IMR-90 (cell line): ENCODE results near the gene KLHDC7B. TPM values are rescaled to one million over a fixed set of nuclear protein-coding genes. Genes with fewer than 3 reads are reported as not detected.

Experiments
- ATAC-seq: fragments of 200-7000 bp; cut with Tn5 transposase; 2 replicates; pipeline ENCODE4 v1.9.1; 2020; ENCODE audit warnings: low read depth, mild to moderate bottlenecking, moderate library complexity
- BruUV-seq: library from RNA; stranded (reverse); fragments of 400-500 nt; replicated peaks from 2 replicates; lab custom pipeline; 2021; lab: Mats Ljungman, UMichigan
- CTCF ChIA-PET: fragments of 300-600 bp; formaldehyde crosslinking; extraction: SDS; loops from one replicate; lab custom pipeline; 2021; ENCODE audit warnings: antibody characterized with exemption; lab: Yijun Ruan, JAX
- POLR2A ChIA-PET: fragments of 300-600 bp; sonication (Branson Sonifier 250); formaldehyde crosslinking; loops from one replicate; lab custom pipeline; 2022; ENCODE audit warnings: antibody characterized with exemption; ENCODE audit not compliant: unreplicated experiment; lab: Charles Lee
- DNase-seq: peaks from one replicate; pipeline ENCODE4 v3.0.0; 2013
- H2AFZ ChIP-seq: replicated peaks from 2 replicates; pipeline ENCODE3; 2013; ENCODE audit warnings: low read length, mild to moderate bottlenecking; ENCODE audit not compliant: poor library complexity
- H2AK5ac ChIP-seq: 2 replicates; pipeline ENCODE4 v1.6.1; 2013; ENCODE audit warnings: low read depth, low read length, inconsistent platforms
- H2AK9ac ChIP-seq: replicated peaks from 2 replicates; pipeline ENCODE3; 2013; ENCODE audit warnings: mild to moderate bottlenecking, low read depth, low read length, moderate library complexity; ENCODE audit not compliant: poor library complexity
- H2BK120ac ChIP-seq: 2 replicates; pipeline ENCODE4 v1.6.1; 2013; ENCODE audit warnings: low read depth, low read length, inconsistent platforms
- H2BK15ac ChIP-seq: 3 replicates; pipeline ENCODE4 v1.6.1; 2013; ENCODE audit warnings: low read depth, low read length, inconsistent platforms
- H2BK20ac ChIP-seq: 2 replicates; pipeline ENCODE4 v1.6.1; 2013; ENCODE audit warnings: low read depth, mild to moderate bottlenecking, inconsistent platforms, low read length, moderate library complexity
- H2BK5ac ChIP-seq: 2 replicates; pipeline ENCODE4 v1.6.1; 2013; ENCODE audit warnings: mild to moderate bottlenecking, low read depth, low read length, inconsistent platforms; ENCODE audit not compliant: poor library complexity, severe bottlenecking
- H3K14ac ChIP-seq: replicated peaks from 2 replicates; pipeline ENCODE4 v1.6.1; 2013; ENCODE audit warnings: low read depth, low read length, inconsistent platforms
- H3K18ac ChIP-seq: 2 replicates; pipeline ENCODE4 v1.6.1; 2013; ENCODE audit warnings: low read depth, low read length, control low read depth
- H3K23ac ChIP-seq: 2 replicates; pipeline ENCODE4 v1.6.1; 2013; ENCODE audit warnings: low read depth, low read length, inconsistent platforms
- H3K27ac ChIP-seq: 2 replicates; pipeline ENCODE4 v1.5.1; 2013; ENCODE audit warnings: mild to moderate bottlenecking, control low read depth, low read length; ENCODE audit not compliant: insufficient read depth
- H3K27me3 ChIP-seq: 2 replicates; pipeline ENCODE4 v1.6.1; 2013; ENCODE audit warnings: low read length; ENCODE audit not compliant: control insufficient read depth, insufficient read depth
- H3K36me3 ChIP-seq: 2 replicates; pipeline ENCODE4 v1.6.1; 2013; ENCODE audit warnings: low read length, mixed read lengths; ENCODE audit not compliant: control insufficient read depth, insufficient read depth
- H3K4ac ChIP-seq: 2 replicates; pipeline ENCODE4 v1.6.1; 2013; ENCODE audit warnings: low read depth, low read length, inconsistent platforms
- H3K4me1 ChIP-seq: 2 replicates; pipeline ENCODE4 v1.6.1; 2013; ENCODE audit warnings: low read length, mixed read lengths; ENCODE audit not compliant: control insufficient read depth, insufficient read depth
- H3K4me2 ChIP-seq: 2 replicates; pipeline ENCODE4 v1.6.1; 2013; ENCODE audit warnings: low read depth, mild to moderate bottlenecking, control low read depth, low read length, moderate library complexity
- H3K4me3 ChIP-seq: 2 replicates; pipeline ENCODE4 v1.5.1; 2013; ENCODE audit warnings: low read depth, mild to moderate bottlenecking, control low read depth, low read length, moderate library complexity; ENCODE audit not compliant: insufficient read depth
- H3K56ac ChIP-seq: 2 replicates; pipeline ENCODE4 v1.6.1; 2013; ENCODE audit warnings: low read length, inconsistent platforms; ENCODE audit not compliant: insufficient read depth; ENCODE audit errors: extremely low read depth
- H3K79me1 ChIP-seq, 2 experiments: 2 replicates each; pipeline ENCODE4 v1.6.1; 2013; ENCODE audit warnings: low read length in 2 of 2, inconsistent platforms in 1 of 2, low read depth in 1 of 2
- H3K9ac ChIP-seq: 2 replicates; pipeline ENCODE4 v1.6.1; 2013; ENCODE audit warnings: low read depth, low read length, control low read depth
- H3K9me1 ChIP-seq: 2 replicates; pipeline ENCODE4 v1.6.1; 2013; ENCODE audit warnings: low read length, inconsistent platforms; ENCODE audit not compliant: insufficient read depth
- H3K9me3 ChIP-seq: 2 replicates; pipeline ENCODE4 v1.6.1; 2013; ENCODE audit warnings: low read length; ENCODE audit not compliant: control insufficient read depth, insufficient read depth
- H4K20me1 ChIP-seq: 2 replicates; pipeline ENCODE4 v1.6.1; 2013; ENCODE audit warnings: low read length, inconsistent platforms; ENCODE audit not compliant: insufficient read depth
- H4K5ac ChIP-seq: 2 replicates; pipeline ENCODE4 v1.6.1; 2013; ENCODE audit warnings: mild to moderate bottlenecking, low read depth, low read length, control low read depth
- H4K8ac ChIP-seq, 2 experiments: 2 replicates each; pipeline ENCODE4 v1.6.1; 2013; ENCODE audit warnings: low read depth in 2 of 2, low read length in 2 of 2, control low read depth in 1 of 2, inconsistent platforms in 1 of 2
- H4K91ac ChIP-seq: 2 replicates; pipeline ENCODE4 v1.6.1; 2013; ENCODE audit warnings: low read depth, low read length, inconsistent platforms; ENCODE audit not compliant: insufficient read depth
- BHLHE40 ChIP-seq: fragments of 150-350 bp; IDR thresholded peaks from 2 replicates; pipeline ENCODE4 v1.6.1; 2016; ENCODE audit warnings: mild to moderate bottlenecking, low read depth, low read length
- CEBPB ChIP-seq: IDR thresholded peaks from 2 replicates; pipeline ENCODE4 v1.6.1; 2012; ENCODE audit warnings: low read depth, low read length, improper control_type of control experiment
- MAZ ChIP-seq: IDR thresholded peaks from 2 replicates; pipeline ENCODE4 v1.6.1; 2012; ENCODE audit warnings: low read depth, mild to moderate bottlenecking, low read length, improper control_type of control experiment, moderate library complexity, borderline replicate concordance
- MXI1 ChIP-seq: IDR thresholded peaks from 2 replicates; pipeline ENCODE4 v1.6.1; 2012; ENCODE audit warnings: low read depth, mild to moderate bottlenecking, low read length, moderate library complexity, borderline replicate concordance
- POLR2A ChIP-seq: IDR thresholded peaks from 2 replicates; pipeline ENCODE4 v1.6.1; 2012; ENCODE audit warnings: mild to moderate bottlenecking, low read depth, low read length
- RAD21 ChIP-seq: IDR thresholded peaks from 2 replicates; pipeline ENCODE4 v1.6.1; 2012; ENCODE audit warnings: low read length, improper control_type of control experiment
- RCOR1 ChIP-seq: IDR thresholded peaks from 2 replicates; pipeline ENCODE4 v1.6.1; 2012; ENCODE audit warnings: mild to moderate bottlenecking, low read length, improper control_type of control experiment; ENCODE audit not compliant: insufficient replicate concordance
- RFX5 ChIP-seq: IDR thresholded peaks from 2 replicates; pipeline ENCODE4 v1.8.0; 2012; ENCODE audit warnings: low read depth, mild to moderate bottlenecking, low read length, moderate library complexity
- SMC3 ChIP-seq: fragments of 150-350 bp; IDR thresholded peaks from 2 replicates; pipeline ENCODE4 v1.6.1; 2016; ENCODE audit warnings: low read depth, mild to moderate bottlenecking, antibody characterized with exemption, low read length, moderate library complexity
- WGBS, 2 experiments: methylation state at CpG; one replicate each; pipeline versions ENCODE4 v1.1.5 to v1.1.7; 2013; ENCODE audit warnings: missing lambda C conversion rate in 2 of 2; ENCODE audit not compliant: insufficient read length in 1 of 2; ENCODE audit errors: extremely low coverage in 2 of 2; 5-methylcytosine and 5-hydroxymethylcytosine counted together
- dilution Hi-C: fragments of 300-500 bp; cut with HindIII; formaldehyde crosslinking; loops from one replicate; pipeline ENCODE4 v1.14.3; 2018; ENCODE audit warnings: low sequenced_read_pairs; ENCODE audit not compliant: unreplicated experiment
- in situ Hi-C: fragments of 300-500 bp; cut with MboI; formaldehyde crosslinking; loops from 3 replicates; pipeline ENCODE4 v1.14.3; 2019; ENCODE audit warnings: low sequenced_read_pairs, inconsistent platforms, mixed read lengths
- intact Hi-C: fragments of 100-400 bp; cut with micrococcal nuclease; formaldehyde crosslinking; loops from 2 replicates; pipeline ENCODE4 v1.10.0; 2022
- polyA plus RNA-seq, 3 experiments: library from polyadenylated mRNA; depleted of rRNA; stranded (reverse); fragments of >200 nt; gene quantifications; 2 replicates each; pipeline ENCODE4 v1.2.3, GENCODE V29; 2012; ENCODE audit warnings: low replicate concordance in 1 of 3
- total RNA-seq: library from RNA; depleted of rRNA; stranded (reverse); fragments of >200 nt; gene quantifications from 2 replicates; pipeline ENCODE4 v1.2.3, GENCODE V29; 2012
- TF ChIP-seq, protein P1 (sequence below): conservative IDR thresholded peaks from 2 replicates; pipeline ENCODE4 v1.5.1; 2012; ENCODE audit warnings: mild to moderate bottlenecking, low read depth, low read length, improper control_type of control experiment

Gene KLHDC7B
- total and polyA plus RNA-seq, 2 of the 4 experiments (the other 2 are of a cell fraction), result 0.05 TPM; not detected in 1

DNA sequence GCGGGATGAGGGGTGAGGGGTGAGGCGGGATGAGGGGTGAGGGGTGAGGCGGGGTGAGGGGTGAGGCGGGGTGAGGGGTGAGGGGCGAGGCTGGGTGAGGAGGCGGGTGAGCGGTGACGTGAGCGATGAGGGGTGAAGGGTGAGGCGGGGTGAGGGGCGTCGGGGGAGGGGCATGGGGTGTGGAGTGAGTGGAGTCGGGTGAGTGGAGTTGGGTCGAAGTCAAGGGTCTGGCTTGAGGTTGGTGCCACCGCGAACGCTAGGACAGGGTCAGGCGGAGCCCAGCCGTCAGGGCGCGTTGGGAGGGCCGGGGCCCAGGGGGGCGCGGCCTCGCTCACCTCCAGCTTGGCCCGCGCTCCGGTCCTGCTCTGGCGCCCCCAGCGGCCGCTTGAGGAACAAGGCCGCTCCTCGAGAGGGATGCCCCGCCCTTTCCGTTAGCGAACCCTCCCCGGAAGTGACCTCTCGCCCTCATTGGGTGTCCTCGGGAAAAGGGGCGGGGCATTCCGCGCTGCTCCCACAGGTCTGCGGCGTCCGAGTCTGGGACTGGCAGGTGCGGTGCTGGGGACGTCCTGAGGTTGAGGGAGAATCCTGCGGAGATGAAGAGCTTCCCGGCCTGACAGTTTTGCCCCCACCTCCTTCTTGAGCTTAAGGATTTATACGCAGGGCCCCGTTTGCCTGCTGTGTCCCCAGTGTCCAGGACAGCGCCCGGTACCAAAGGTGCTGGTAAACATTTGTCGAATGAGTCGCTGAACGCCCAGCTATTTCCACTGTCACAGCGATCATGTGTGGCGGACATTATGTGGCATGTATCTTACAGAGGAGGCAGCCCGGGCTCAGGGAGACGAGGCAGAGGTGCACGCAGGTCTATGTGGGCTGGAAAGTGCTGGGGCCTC is 17.1 kb downstream of the KLHDC7B start, which contains the start of gene SYCE3:
SYCE3 (minus strand) TSS at position 397 of the 890 bp plus-strand sequence. CDS start 6,514 bp downstream, outside the sequence.
- DNase-seq (peak; percentile 78), ATAC-seq (peak; percentile 100)
- no peaks in the 10 kb centered on the region for H3K36me3 ChIP-seq
- no peaks in the 10 kb centered on the region for H4K20me1 ChIP-seq
- H2AFZ ChIP-seq, result peak within 1 kb of the TSS; percentile 98
- H4K8ac ChIP-seq, result peak within 1 kb of the TSS; percentile 65 to 97
- WGBS, 2 experiments, result 1% methylated on average over 34 of the region's 61 CpGs; no CpG with 5 or more reads in 1 of the 2 experiments
- H2BK120ac ChIP-seq, result 0 out of 2 replicates have a peak within 1 kb of the TSS, but pooled peaks have one; percentile 67
- H2BK20ac ChIP-seq, result no peak within 1 kb of the TSS
- in situ Hi-C loops, result no loop called here
- BruUV-seq, result no TSS peak
- intact Hi-C loops, result no loop called here
- peak within 1 kb of the TSS; percentile 22; the same call in 1 of the 2 replicates for H3K14ac ChIP-seq
- dilution Hi-C loops, result no loop called here
- no peak within 1 kb of the TSS; the same call in 2 of the 3 replicates for H2BK15ac ChIP-seq
- no peaks in the 10 kb centered on the region for H3K9me3 ChIP-seq
- no peaks in the 10 kb centered on the region for H3K4me1 ChIP-seq
- peak within 1 kb of the TSS; percentile 49; the same call in 1 of the 2 replicates for H4K91ac ChIP-seq
- 0 out of 2 replicates have a peak, but pooled peaks cover 4% of the 10 kb centered on the region for H3K9me1 ChIP-seq
- TF ChIP-seq RCOR1 (no peak), POLR2A (no peak), RFX5 (no peak), SMC3 (peak; percentile 35), CEBPB (no peak), MXI1 (no peak; the same call in 1 of the 2 replicates), RAD21 (peak; percentile 57), BHLHE40 (no peak), MAZ (peak; percentile 96)
- TF ChIP-seq, protein P1, sequence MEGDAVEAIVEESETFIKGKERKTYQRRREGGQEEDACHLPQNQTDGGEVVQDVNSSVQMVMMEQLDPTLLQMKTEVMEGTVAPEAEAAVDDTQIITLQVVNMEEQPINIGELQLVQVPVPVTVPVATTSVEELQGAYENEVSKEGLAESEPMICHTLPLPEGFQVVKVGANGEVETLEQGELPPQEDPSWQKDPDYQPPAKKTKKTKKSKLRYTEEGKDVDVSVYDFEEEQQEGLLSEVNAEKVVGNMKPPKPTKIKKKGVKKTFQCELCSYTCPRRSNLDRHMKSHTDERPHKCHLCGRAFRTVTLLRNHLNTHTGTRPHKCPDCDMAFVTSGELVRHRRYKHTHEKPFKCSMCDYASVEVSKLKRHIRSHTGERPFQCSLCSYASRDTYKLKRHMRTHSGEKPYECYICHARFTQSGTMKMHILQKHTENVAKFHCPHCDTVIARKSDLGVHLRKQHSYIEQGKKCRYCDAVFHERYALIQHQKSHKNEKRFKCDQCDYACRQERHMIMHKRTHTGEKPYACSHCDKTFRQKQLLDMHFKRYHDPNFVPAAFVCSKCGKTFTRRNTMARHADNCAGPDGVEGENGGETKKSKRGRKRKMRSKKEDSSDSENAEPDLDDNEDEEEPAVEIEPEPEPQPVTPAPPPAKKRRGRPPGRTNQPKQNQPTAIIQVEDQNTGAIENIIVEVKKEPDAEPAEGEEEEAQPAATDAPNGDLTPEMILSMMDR, result peak; percentile 87
- H2AK5ac ChIP-seq, result 0 out of 2 replicates have a peak within 1 kb of the TSS, but pooled peaks have one; percentile 34
- H3K56ac ChIP-seq, result no peak within 1 kb of the TSS; the same call in 1 of the 2 replicates
- H3K79me1 ChIP-seq, result no peaks in the 10 kb centered on the region
- H3K9ac ChIP-seq, result peak within 1 kb of the TSS; percentile 48
- H3K4me3 ChIP-seq, result peak within 1 kb of the TSS; percentile 63
- no peak within 1 kb of the TSS; the same call in 1 of the 2 replicates for H3K27ac ChIP-seq
- H3K4ac ChIP-seq, result peak within 1 kb of the TSS; percentile 6; the same call in 1 of the 2 replicates
- peak within 1 kb of the TSS; percentile 85 for H2AK9ac ChIP-seq
- peaks cover 27% of the 10 kb centered on the region for H3K27me3 ChIP-seq
- no peak within 1 kb of the TSS for H3K18ac ChIP-seq
- H2BK5ac ChIP-seq, result peak within 1 kb of the TSS; percentile 60
- CTCF ChIA-PET, result interaction anchor here (0.5 to 1.9 kb wide), 7 partner anchors 9 to 742 kb away, joined by 3 to 8 read pairs (median 4); partner anchors contain the start of genes LMF2, NCAPH2 and SCO2
- H3K4me2 ChIP-seq, result peak within 1 kb of the TSS; percentile 97
- POLR2A ChIA-PET, result interaction anchor here (1.0 kb wide), 1 partner anchor 37 kb away, joined by 3 read pairs; no protein-coding TSS in a partner anchor
- H3K23ac ChIP-seq, result no peak within 1 kb of the TSS; the same call in 1 of the 2 replicates
- H4K5ac ChIP-seq, result peak within 1 kb of the TSS; percentile 86
